NCI-H524 (cell line): ENCODE data around the gene CMTM3.
"Not testable (repeated sequence)": the region's sequence is repeated elsewhere in the genome, so short reads cannot be mapped to it uniquely, and the experiment has no call there.

Source experiments
- DNase-seq, 2 experiments: peaks; one replicate each; lab custom pipeline; 2025; lab: John Stamatoyannopoulos, UW

CMTM3 gene

DNA sequence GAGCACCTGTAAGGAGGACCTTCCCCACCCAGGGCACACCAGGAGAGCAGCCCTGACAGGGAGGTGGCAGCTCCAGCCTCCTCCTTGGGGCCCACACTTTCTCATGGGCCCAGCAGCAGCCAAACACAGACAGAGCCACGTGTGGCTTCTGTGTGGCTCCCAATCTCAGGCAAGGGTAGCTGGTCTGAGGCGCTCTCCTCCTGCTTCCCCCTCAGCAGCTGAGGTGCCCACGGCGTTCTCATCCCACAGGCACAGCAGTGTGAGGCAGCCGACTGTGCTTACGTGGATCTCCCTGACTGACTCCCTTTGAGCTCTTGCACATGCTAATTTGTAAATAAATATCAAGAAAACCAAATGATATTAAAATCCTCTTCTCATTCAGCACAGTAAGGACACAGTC lies 30.9 kb downstream of the CMTM3 start:
- DNase-seq, result no peak

- no peak for DNase-seq
Measured at GRCh38 chr16:66636199-66636598, 31.7 kb downstream of the CMTM3 start.

- no peak for DNase-seq
Measured at GRCh38 chr16:66637806-66638205, 33.3 kb downstream of the CMTM3 start.

DNA sequence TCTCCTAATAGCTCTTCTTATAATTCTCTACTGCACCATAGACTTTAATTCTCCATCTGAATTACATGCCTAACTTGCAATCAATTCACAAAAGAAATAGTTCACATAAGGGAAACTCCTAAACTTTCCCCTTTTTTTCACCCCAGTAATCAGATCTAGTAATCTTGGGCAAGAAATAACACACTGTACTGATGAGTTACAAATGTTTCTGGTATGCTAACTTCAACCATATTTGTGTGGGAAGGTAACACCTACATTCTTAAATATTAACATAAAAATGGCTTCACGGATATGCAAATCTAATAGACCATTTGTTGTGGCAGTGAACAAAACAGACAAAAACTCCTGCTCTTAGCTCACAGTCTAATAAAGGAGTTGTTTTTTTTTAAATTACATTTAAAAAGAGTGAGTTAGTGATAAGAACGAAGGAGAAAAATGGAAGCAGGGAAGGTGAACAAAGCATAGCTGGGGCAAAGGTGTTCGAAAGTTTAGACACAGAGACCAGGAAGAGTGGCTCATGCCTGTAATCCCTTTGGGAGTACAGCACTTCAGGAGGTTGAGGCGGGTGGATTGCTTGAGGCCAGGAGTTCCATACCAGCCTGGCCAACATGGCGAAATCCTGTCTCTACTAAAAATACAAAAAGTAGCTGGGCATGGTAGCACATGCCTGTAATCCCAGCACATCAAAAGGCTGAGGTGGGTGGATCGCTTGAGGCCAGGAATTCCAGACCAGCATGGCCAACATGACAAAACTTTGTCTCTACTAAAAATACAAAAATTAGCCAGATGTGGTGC lies 34.8 kb downstream of the CMTM3 start:
- no peak for DNase-seq

- no peak for DNase-seq
Measured at GRCh38 chr16:66640724-66641314, 36.3 kb downstream of the CMTM3 start.

GRCh38 chr16:66641387-66641786 lies 36.9 kb downstream of the CMTM3 start:
- DNase-seq, result no peak

DNA sequence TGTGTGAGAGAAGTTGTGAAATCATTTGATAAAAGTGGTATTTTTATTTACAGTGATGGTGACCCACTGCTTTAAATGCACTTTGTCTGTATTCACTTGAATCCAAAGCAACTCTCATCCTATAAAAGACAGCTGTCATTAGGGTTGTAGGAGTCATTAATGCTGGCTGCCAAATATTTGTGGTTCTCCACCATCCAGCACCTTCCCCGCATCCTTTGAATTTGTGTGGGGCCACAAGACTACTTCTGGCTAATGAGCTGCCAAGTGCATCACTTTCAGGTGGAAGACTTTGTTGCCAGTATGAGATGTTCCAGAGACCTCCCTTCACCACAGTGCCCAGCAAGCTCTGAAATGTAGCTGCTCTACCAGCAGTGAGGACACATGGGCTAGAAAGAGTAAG lies 43.4 kb downstream of the CMTM3 start:
- DNase-seq, result no peak

DNA sequence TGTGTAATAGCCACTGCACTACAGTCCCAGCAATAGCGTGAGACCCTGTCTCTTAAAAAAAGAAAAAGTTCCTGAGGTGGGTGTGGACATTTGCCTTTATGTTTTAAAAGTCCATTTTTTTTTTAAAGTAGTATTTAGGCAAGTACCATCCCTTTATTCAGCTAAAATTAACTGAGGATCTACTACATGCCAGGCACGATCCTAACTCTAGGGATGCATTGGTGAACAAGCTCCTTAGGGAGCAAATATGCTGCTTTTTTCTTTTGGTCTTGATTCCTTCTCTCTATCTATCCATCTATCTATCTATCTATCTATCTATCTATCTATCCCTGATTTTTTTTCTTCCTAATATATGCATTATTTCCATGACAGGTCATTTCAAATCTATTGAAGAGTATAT lies 44.7 kb downstream of the CMTM3 start:
- DNase-seq, result no peak

DNA sequence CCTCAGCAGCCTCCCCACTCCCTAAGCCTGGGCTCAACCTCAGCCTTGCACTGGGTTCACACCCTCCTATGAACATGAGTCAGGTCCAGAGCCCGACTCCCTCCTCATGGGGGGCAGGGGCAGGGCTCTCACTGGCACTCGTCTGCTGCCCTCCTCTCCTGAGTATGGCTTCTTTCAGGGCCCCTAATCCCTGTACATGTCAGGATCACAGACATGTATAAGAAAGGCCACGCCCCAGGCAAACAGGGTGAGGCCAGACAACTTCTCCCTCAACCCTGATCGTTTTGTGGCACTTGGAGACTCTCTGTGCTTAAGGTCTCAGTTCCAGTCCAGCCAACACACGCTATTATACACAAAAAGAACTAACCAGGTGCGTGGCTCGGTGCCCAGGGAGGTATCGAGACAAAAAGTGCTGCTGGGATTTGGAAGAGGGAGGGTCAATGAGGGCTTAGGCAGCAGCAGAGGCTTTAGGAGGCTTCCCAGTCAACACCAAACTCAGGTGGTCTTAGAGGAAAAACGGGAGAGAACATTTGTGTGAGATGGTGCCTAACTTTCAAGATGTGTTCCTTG lies 45.2 kb downstream of the CMTM3 start:
- DNase-seq, result no peak

DNA sequence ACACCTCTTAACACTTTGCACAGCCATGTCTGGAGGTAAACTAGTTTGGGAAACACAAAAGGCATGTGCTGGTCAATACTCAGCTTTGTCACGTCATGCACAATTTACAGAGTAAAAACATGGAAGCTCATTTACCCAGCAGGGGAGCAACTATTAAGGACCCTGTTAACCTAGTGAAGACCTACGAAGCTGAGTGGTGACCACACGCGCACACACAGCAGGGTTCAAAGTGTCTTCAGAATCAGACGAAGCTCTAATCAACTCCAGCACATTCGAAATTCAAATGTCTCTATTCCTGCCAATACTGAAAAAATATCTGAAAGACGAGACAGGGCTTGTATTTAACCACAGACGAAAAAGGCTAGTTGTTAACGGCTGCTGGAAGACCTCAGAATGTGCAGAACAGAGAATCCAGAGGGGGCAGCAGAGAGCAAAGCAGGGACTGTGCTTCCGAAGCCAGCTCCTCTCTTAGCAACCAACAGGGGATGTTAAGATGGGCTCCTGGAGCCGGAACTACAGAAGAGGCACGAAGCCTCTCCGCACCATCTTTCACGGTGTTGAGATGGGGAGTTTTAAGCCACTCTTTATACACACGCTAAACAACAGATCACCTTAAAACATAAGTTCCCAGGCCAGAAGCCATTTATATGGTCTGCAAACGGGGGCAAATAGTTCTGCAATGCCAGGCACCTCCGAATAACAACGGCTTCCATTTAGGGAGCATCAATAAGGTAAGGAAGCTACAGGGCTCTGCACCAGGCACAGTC lies 46.4 kb downstream of the CMTM3 start:
- peak; percentile 79 to 89 for DNase-seq

DNA sequence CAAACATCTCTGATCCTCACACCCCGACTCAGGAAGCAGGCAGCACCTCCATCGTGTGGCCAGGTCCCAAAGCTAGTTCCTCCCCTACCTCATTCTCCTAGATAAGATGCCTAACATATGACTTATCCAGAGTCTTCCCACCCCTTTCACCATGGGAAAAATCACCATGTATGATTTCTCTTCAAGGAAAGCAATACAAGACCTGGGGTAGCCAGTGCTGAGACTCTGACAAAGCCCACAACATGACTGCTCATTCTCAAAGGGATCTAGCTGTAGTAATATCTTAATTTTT lies 46.9 kb downstream of the CMTM3 start:
- DNase-seq, result no peak

- DNase-seq, result no peak
Measured at GRCh38 chr16:66651965-66652364, 47.5 kb downstream of the CMTM3 start.

GRCh38 chr16:66652661-66653360 lies 48.3 kb downstream of the CMTM3 start:
- no peak for DNase-seq

- DNase-seq, result no peak
Measured at GRCh38 chr16:66653581-66654350, 49.3 kb downstream of the CMTM3 start.

DNA sequence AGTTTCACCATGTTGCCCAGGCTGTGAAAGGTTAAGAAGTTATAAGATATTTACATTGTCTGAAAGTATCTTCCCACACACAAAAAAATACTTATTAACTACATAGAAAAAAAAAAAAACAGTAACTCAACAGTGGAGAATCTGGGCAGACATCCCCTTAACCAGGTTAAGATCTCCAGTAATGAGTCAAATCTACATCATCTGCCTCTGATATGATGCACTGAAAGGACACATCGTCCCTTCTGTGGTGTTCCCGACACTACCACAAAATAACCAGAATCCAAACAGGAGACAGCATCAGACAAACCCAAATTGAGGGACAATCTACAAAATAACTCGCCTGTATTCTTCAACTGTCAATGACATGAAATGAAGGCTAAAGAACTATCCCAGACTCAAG lies 52.0 kb downstream of the CMTM3 start:
- no peak for DNase-seq

- DNase-seq, result no peak
Measured at GRCh38 chr16:66658143-66658859, 53.8 kb downstream of the CMTM3 start.

- DNase-seq, result no peak
Measured at GRCh38 chr16:66658860-66659190, 54.3 kb downstream of the CMTM3 start.

GRCh38 chr16:66660422-66661209 lies 56.1 kb downstream of the CMTM3 start:
- peak in 1 of 2 experiments; percentile 43 for DNase-seq

DNA sequence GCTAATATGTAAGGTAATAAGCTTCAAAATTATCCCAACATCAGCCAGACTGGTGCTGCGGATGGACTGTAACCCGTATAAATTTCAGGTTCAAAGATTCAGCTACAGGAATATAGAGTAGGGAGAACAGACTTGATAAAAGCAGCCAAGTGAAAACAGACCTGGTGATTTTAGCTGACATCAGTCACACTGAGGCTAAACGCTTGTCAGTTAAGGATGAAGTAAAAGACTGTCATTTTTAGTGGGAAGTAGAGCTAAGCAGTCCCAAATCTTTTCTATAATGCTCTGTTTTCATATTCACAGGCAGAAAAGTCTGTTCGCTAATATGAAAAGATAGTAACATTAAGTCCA lies 56.7 kb downstream of the CMTM3 start:
- no peak for DNase-seq

DNA sequence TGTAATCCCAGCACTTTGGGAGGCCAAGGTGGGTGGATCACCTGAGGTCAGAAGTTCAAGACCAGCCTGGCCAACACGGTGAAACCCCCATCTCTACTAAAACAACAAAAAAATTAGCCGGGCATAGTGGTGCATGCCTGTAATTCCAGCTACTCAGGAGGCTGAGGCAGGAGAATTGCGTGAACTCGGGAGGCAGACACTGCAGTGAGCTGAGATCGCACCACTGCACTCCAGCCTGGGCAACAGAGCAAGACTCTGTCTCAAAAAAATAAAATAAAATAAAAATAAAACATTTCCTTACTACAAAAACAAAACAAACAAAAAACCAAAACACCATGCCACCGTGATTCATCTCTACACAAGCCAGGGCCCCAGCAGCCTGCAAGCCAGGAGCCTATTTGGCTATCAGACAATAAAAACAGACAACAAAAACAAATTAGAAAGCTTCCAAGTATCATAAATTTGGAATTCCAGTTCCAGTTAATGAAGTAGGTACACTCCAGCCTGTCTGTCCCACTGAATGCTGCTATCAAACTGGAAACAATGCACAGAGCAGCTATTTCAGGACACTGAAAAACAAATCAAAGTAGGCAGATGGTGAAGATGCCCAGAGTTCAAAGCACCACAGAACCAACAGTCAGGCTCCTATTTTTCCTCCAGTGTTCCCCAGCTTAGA lies 57.3 kb downstream of the CMTM3 start:
- DNase-seq, result not testable (repeated sequence)
